Liver (tissue), 9 donors: ENCODE results near the gene ETNPPL. TPM values are rescaled to one million over a fixed set of nuclear protein-coding genes. Genes with fewer than 3 reads are reported as not detected.

Experiments
- DNase-seq: peaks from one replicate; pipeline ENCODE4 v3.0.0-alpha.2; 2017; ENCODE audit warnings: low spot score
- H3K27ac ChIP-seq, 2 donors: one replicate each; pipeline ENCODE4 v1.7.0; 2013; ENCODE audit warnings: inconsistent platforms in 2 of 2, low read length in 2 of 2, control low read depth in 1 of 2, low read depth in 1 of 2, mild to moderate bottlenecking in 1 of 2
- H3K27me3 ChIP-seq, 4 donors: one replicate each; pipeline versions ENCODE4 v1.6.1 to v1.7.0; 2013; ENCODE audit warnings: low read length in 3 of 4, inconsistent platforms in 1 of 4, mild to moderate bottlenecking in 1 of 4, moderate library complexity in 1 of 4; ENCODE audit not compliant: control insufficient read depth in 4 of 4, insufficient read depth in 4 of 4
- H3K36me3 ChIP-seq, 4 donors: one replicate each; pipeline versions ENCODE4 v1.6.1 to v1.7.0; 2013; ENCODE audit warnings: low read length in 3 of 4, mild to moderate bottlenecking in 3 of 4, low read depth in 1 of 4, moderate library complexity in 1 of 4; ENCODE audit not compliant: control insufficient read depth in 4 of 4, insufficient read depth in 3 of 4
- H3K4me1 ChIP-seq, 4 donors: one replicate each; pipeline versions ENCODE4 v1.6.1 to v1.7.0; 2013; ENCODE audit warnings: low read length in 3 of 4, mild to moderate bottlenecking in 3 of 4, moderate library complexity in 1 of 4; ENCODE audit not compliant: control insufficient read depth in 4 of 4, insufficient read depth in 4 of 4
- H3K4me3 ChIP-seq, 3 donors: one replicate each; pipeline versions ENCODE4 v1.6.1 to v1.7.0; 2013; ENCODE audit warnings: low read length in 3 of 3, control low read depth in 1 of 3, low read depth in 1 of 3, mild to moderate bottlenecking in 1 of 3
- H3K9ac ChIP-seq, 2 donors: one replicate each; pipeline ENCODE4 v1.7.0; 2013; ENCODE audit warnings: low read length in 2 of 2, mild to moderate bottlenecking in 2 of 2, moderate library complexity in 2 of 2, control low read depth in 1 of 2, low read depth in 1 of 2
- H3K9me3 ChIP-seq, 4 donors: one replicate each; pipeline versions ENCODE4 v1.6.1 to v1.7.0; 2013; ENCODE audit warnings: low read length in 3 of 4; ENCODE audit not compliant: control insufficient read depth in 4 of 4
- ATF3 ChIP-seq: IDR thresholded peaks from 2 replicates; pipeline ENCODE4 v1.6.1; 2016; ENCODE audit warnings: antibody characterized with exemption
- CTCF ChIP-seq: fragments of 150-350 bp; IDR thresholded peaks from 2 replicates; pipeline ENCODE4 v1.5.1; 2017; ENCODE audit warnings: improper control_type of control experiment, low read depth, low read length; ENCODE audit not compliant: missing input control
- EGR1 ChIP-seq, 2 donors: IDR thresholded peaks; 2 replicates each; pipeline ENCODE4 v1.6.1; 2016 to 2018; ENCODE audit warnings: antibody characterized with exemption in 2 of 2, low read depth in 2 of 2
- FOXA1 ChIP-seq: IDR thresholded peaks from 2 replicates; pipeline ENCODE4 v1.6.1; 2016; ENCODE audit warnings: antibody characterized with exemption
- GABPA ChIP-seq, 2 donors: IDR thresholded peaks in 1 of 2; conservative IDR thresholded peaks in 1 of 2; 2 replicates each; pipeline ENCODE4 v1.6.1; 2016; ENCODE audit warnings: antibody characterized with exemption in 2 of 2, mild to moderate bottlenecking in 1 of 2, moderate library complexity in 1 of 2
- HNF4A ChIP-seq, 2 donors: conservative IDR thresholded peaks; 2 replicates each; pipeline ENCODE4 v1.6.1; 2016; ENCODE audit warnings: antibody characterized with exemption in 2 of 2, mild to moderate bottlenecking in 2 of 2
- HNF4G ChIP-seq: IDR thresholded peaks from 2 replicates; pipeline ENCODE4 v1.6.1; 2016; ENCODE audit warnings: antibody characterized with exemption
- JUND ChIP-seq, 2 donors: IDR thresholded peaks; 2 replicates each; pipeline ENCODE4 v1.6.1; 2016; ENCODE audit warnings: antibody characterized with exemption in 2 of 2
- MAX ChIP-seq: IDR thresholded peaks from 2 replicates; pipeline ENCODE4 v1.6.1; 2016; ENCODE audit warnings: antibody characterized with exemption
- NR2F2 ChIP-seq: IDR thresholded peaks from 2 replicates; pipeline ENCODE4 v1.6.1; 2016; ENCODE audit warnings: antibody characterized with exemption
- RAD21 ChIP-seq, 2 donors: IDR thresholded peaks; 2 replicates each; pipeline ENCODE4 v1.6.1; 2016; ENCODE audit warnings: antibody characterized with exemption in 2 of 2, mild to moderate bottlenecking in 2 of 2
- REST ChIP-seq: IDR thresholded peaks from 2 replicates; pipeline ENCODE4 v1.6.1; 2016; ENCODE audit warnings: antibody characterized with exemption, mild to moderate bottlenecking
- RXRA ChIP-seq, 2 donors: IDR thresholded peaks; 2 replicates each; pipeline ENCODE4 v1.6.1; 2017 to 2018; ENCODE audit warnings: antibody characterized with exemption in 2 of 2, mild to moderate bottlenecking in 1 of 2
- SP1 ChIP-seq: IDR thresholded peaks from 2 replicates; pipeline ENCODE4 v1.6.1; 2018; ENCODE audit warnings: antibody characterized with exemption, mild to moderate bottlenecking
- TAF1 ChIP-seq: conservative IDR thresholded peaks from 2 replicates; pipeline ENCODE4 v1.6.1; 2016; ENCODE audit warnings: antibody characterized with exemption, mild to moderate bottlenecking
- ZBTB33 ChIP-seq: IDR thresholded peaks from 2 replicates; pipeline ENCODE4 v1.6.1; 2016; ENCODE audit warnings: antibody characterized with exemption
- WGBS: extraction: QIAGEN DNeasy Blood & Tissue Kit; methylation state at CpG from one replicate; pipeline ENCODE4 v1.1.7; 2013; 5-methylcytosine and 5-hydroxymethylcytosine counted together
- polyA plus RNA-seq, 2 donors: library from polyadenylated mRNA; stranded (reverse) in 1 of 2; unstranded in 1 of 2; fragments of 200-250 nt in 1 of 2; fragments of >200 nt in 1 of 2; fragmentation: Nextera tagmentation in 1 of 2; extraction: Ambion mirVana in 1 of 2; gene quantifications; one replicate each; pipeline versions ENCODE4 v1.2.1 to v1.2.3, GENCODE V29; 2013 to 2015
- total RNA-seq, 2 donors: library from RNA; depleted of rRNA; stranded (reverse); fragments of >200 nt; gene quantifications; one replicate each; pipeline ENCODE4 v1.2.3, GENCODE V29; 2014
- donor health status: healthy.
- donor health status: healthy.
- donor health status: healthy.
- donor health status: healthy.
- donor health status: healthy.

Gene ETNPPL
- total and polyA plus RNA-seq, 4 donors: 2.5 to 43.3 (median 25.3) TPM

GRCh38 chr4:108795733-108796132 lies 32.9 kb upstream of the ETNPPL start:
- no peak overlapping the region for H3K9ac ChIP-seq
- TF ChIP-seq JUND (IDR thresholded peaks at IDR 0.05) (peak in 1 of 2 donors; percentile 52), RXRA (IDR thresholded peaks at IDR 0.05) (peak; percentile 8 to 40), FOXA1 (no peak), HNF4A (conservative IDR thresholded peaks at IDR 0.05) (peak; percentile 78 to 81), SP1 (peak; percentile 60), HNF4G (peak; percentile 65), ATF3 (no peak), MAX (peak; percentile 14), TAF1 (no peak), RAD21 (IDR thresholded peaks at IDR 0.05) (peak; percentile 11 to 23)
- no peak for DNase-seq
- H3K27ac ChIP-seq: peak overlapping the region in 1 of 2 donors; percentile 60
- H3K36me3 ChIP-seq: no peaks in the 10 kb centered on the region
- H3K9me3 ChIP-seq: no peaks in the 10 kb centered on the region
- no peaks in the 10 kb centered on the region for H3K27me3 ChIP-seq
- H3K4me1 ChIP-seq: peaks cover 4 to 39% (median 35%) of the 10 kb centered on the region in 4 donors
- H3K4me3 ChIP-seq: no peak overlapping the region

- Histone ChIP-seq H3K27ac (no peak overlapping the region), H3K27me3 (no peaks in the 10 kb centered on the region), H3K4me1 (peaks cover 4 to 39% (median 35%) of the 10 kb centered on the region in 4 donors), H3K36me3 (no peaks in the 10 kb centered on the region), H3K9ac (no peak overlapping the region), H3K9me3 (no peaks in the 10 kb centered on the region), H3K4me3 (no peak overlapping the region)
- DNase-seq: no peak
- TF ChIP-seq ATF3 (no peak), HNF4G (no peak), RAD21 (IDR thresholded peaks at IDR 0.05) (peak in 1 of 2 donors; percentile 27), MAX (no peak), RXRA (IDR thresholded peaks at IDR 0.05) (peak; percentile 43 to 66), GABPA (IDR thresholded peaks at IDR 0.05 in 1 of 2, conservative IDR thresholded peaks at IDR 0.05 in 1 of 2) (no peak), JUND (IDR thresholded peaks at IDR 0.05) (peak in 1 of 2 donors; percentile 48), FOXA1 (no peak), TAF1 (no peak), HNF4A (conservative IDR thresholded peaks at IDR 0.05) (peak; percentile 70 to 74), EGR1 (IDR thresholded peaks at IDR 0.05; ENCODE audit: low read depth in 2 of 2) (no peak), REST (no peak), CTCF (no peak), ZBTB33 (no peak), SP1 (peak; percentile 32), NR2F2 (no peak)
- WGBS: 29% methylated on average over 1 of the region's 1 CpG
Observed at GRCh38 chr4:108794136-108794535, 31.3 kb upstream of the ETNPPL start.
